ENCODE measurements around the gene PHF21A. TPM values are rescaled to one million over a fixed set of nuclear protein-coding genes. Genes with fewer than 3 reads are reported as not detected.

PHF21A gene
- total RNA-seq, 4 donors from 2014 or later: 30.4 to 58.5 (median 49.4) TPM

GRCh38 chr11:46045811-46046210 lies 75.4 kb downstream of the PHF21A start:
- Histone ChIP-seq H3K4me1 (peaks cover 0 to 20% (median 3%) of the 10 kb centered on the region in 4 donors), H3K27me3 (no peaks in the 10 kb centered on the region), H3K9me3 (no peaks in the 10 kb centered on the region), H3K27ac (no peak overlapping the region), H3K4me3 (no peak overlapping the region), H3K36me3 (no peaks in the 10 kb centered on the region)
- no peak for DNase-seq (ENCODE audit: low spot score in 2 of 2)
- TF ChIP-seq CTCF (IDR thresholded peaks at IDR 0.05): no peak
- no peak for TF ChIP-seq EP300 (IDR thresholded peaks at IDR 0.05)
- no peak for TF ChIP-seq POLR2A (IDR thresholded peaks at IDR 0.05)
- WGBS, 2 donors: 77 to 79% methylated on average over 1 of the region's 1 CpG

- WGBS, 2 donors: 88 to 97% methylated on average over 2 of the region's 2 CpGs
Observed at GRCh38 chr11:46044601-46045000, 76.7 kb downstream of the PHF21A start.

GRCh38 chr11:46039990-46040389 lies 81.3 kb downstream of the PHF21A start:
- peaks cover 0 to 25% (median 3%) of the 10 kb centered on the region in 4 donors for H3K4me1 ChIP-seq
- no peaks in the 10 kb centered on the region for H3K36me3 ChIP-seq
- no peaks in the 10 kb centered on the region for H3K27me3 ChIP-seq
- DNase-seq (ENCODE audit: low spot score in 2 of 2): no peak
- no peak overlapping the region for H3K27ac ChIP-seq
- TF ChIP-seq EP300 (IDR thresholded peaks at IDR 0.05) (no peak), POLR2A (IDR thresholded peaks at IDR 0.05) (no peak), CTCF (IDR thresholded peaks at IDR 0.05) (no peak)
- H3K4me3 ChIP-seq: no peak overlapping the region
- no peaks in the 10 kb centered on the region for H3K9me3 ChIP-seq

More at GRCh38 chr11:46044601-46045000, 76.7 kb downstream of the PHF21A start:
- no peaks in the 10 kb centered on the region for H3K9me3 ChIP-seq
- TF ChIP-seq POLR2A (IDR thresholded peaks at IDR 0.05) (no peak), EP300 (IDR thresholded peaks at IDR 0.05) (no peak), CTCF (IDR thresholded peaks at IDR 0.05) (no peak)
- DNase-seq (ENCODE audit: low spot score in 2 of 2): no peak
- H3K27me3 ChIP-seq: no peaks in the 10 kb centered on the region
- peaks cover 0 to 20% (median 1%) of the 10 kb centered on the region in 4 donors for H3K4me1 ChIP-seq
- H3K36me3 ChIP-seq: no peaks in the 10 kb centered on the region
- no peak overlapping the region for H3K4me3 ChIP-seq
- no peak overlapping the region for H3K27ac ChIP-seq

GRCh38 chr11:46038529-46038928 lies 82.7 kb downstream of the PHF21A start:
- H3K4me1 ChIP-seq: peaks cover 0 to 28% (median 3%) of the 10 kb centered on the region in 4 donors
- no peaks in the 10 kb centered on the region for H3K36me3 ChIP-seq
- no peak for DNase-seq (ENCODE audit: low spot score in 2 of 2)
- H3K27ac ChIP-seq: no peak overlapping the region
- WGBS, 2 donors: 86 to 90% methylated on average over 3 of the region's 3 CpGs
- no peaks in the 10 kb centered on the region for H3K9me3 ChIP-seq
- H3K4me3 ChIP-seq: no peak overlapping the region
- no peaks in the 10 kb centered on the region for H3K27me3 ChIP-seq
- no peak for TF ChIP-seq EP300 (IDR thresholded peaks at IDR 0.05)
- no peak for TF ChIP-seq CTCF (IDR thresholded peaks at IDR 0.05)
- TF ChIP-seq POLR2A (IDR thresholded peaks at IDR 0.05): no peak

GRCh38 chr11:46036969-46037368 lies 84.3 kb downstream of the PHF21A start:
- Histone ChIP-seq H3K27me3 (no peaks in the 10 kb centered on the region), H3K4me3 (no peak overlapping the region), H3K27ac (no peak overlapping the region), H3K4me1 (peaks cover 0 to 28% (median 3%) of the 10 kb centered on the region in 4 donors), H3K9me3 (no peaks in the 10 kb centered on the region), H3K36me3 (no peaks in the 10 kb centered on the region)
- DNase-seq (ENCODE audit: low spot score in 2 of 2): no peak
- WGBS, 2 donors: 76 to 83% methylated on average over 2 of the region's 2 CpGs
- TF ChIP-seq POLR2A (IDR thresholded peaks at IDR 0.05): no peak
- TF ChIP-seq CTCF (IDR thresholded peaks at IDR 0.05): no peak
- TF ChIP-seq EP300 (IDR thresholded peaks at IDR 0.05): no peak
